ENCODE measurements around the gene PRDX5. TPM values are rescaled to one million over a fixed set of nuclear protein-coding genes. Genes with fewer than 3 reads are reported as not detected.

Gene PRDX5
- total RNA-seq (2014; rRNA removed; shearing (Covaris generic)) = 186 and 206 TPM in 2 replicates

GRCh38 chr11:64317961-64318765 is at the start of gene PRDX5:
Gene PRDX5 (plus strand): TSS chr11:64318121. CDS start chr11:64318216, 95 bp downstream.
- peak; percentile 96 for DNase-seq (ENCODE audit: low spot score)

- peak; percentile 58 for DNase-seq (ENCODE audit: low spot score)
Observed at GRCh38 chr11:64268893-64269539, 48.9 kb upstream of the PRDX5 start.

- peak; percentile 99 for DNase-seq (ENCODE audit: low spot score)
Observed at GRCh38 chr11:64269540-64270220, 48.2 kb upstream of the PRDX5 start.

- DNase-seq (ENCODE audit: low spot score) = no peak
Observed at GRCh38 chr11:64275031-64275800, 42.7 kb upstream of the PRDX5 start.

- DNase-seq (ENCODE audit: low spot score) = no peak
Observed at GRCh38 chr11:64275841-64276240, 42.1 kb upstream of the PRDX5 start.

- DNase-seq (ENCODE audit: low spot score) = peak; percentile 49
Observed at GRCh38 chr11:64276653-64277431, 41.1 kb upstream of the PRDX5 start.

- no peak for DNase-seq (ENCODE audit: low spot score)
Observed at GRCh38 chr11:64278576-64279190, 39.2 kb upstream of the PRDX5 start.

GRCh38 chr11:64281957-64282770 is 35.8 kb upstream of the PRDX5 start:
- no peak for DNase-seq (ENCODE audit: low spot score)

GRCh38 chr11:64283092-64283491 is 34.8 kb upstream of the PRDX5 start:
- DNase-seq (ENCODE audit: low spot score) = no peak

- DNase-seq (ENCODE audit: low spot score) = peak; percentile 83
Observed at GRCh38 chr11:64284048-64284961, 33.6 kb upstream of the PRDX5 start, which contains the start of gene BAD. Gene BAD (minus strand): TSS chr11:64284665. CDS start chr11:64284368, 297 bp downstream.

GRCh38 chr11:64284962-64285884 is 32.7 kb upstream of the PRDX5 start, which contains the start of gene GPR137:
Gene GPR137 (plus strand): TSS chr11:64285848. CDS start chr11:64286525, 677 bp downstream.
- DNase-seq (ENCODE audit: low spot score) = peak; percentile 56

- DNase-seq (ENCODE audit: low spot score) = no peak
Observed at GRCh38 chr11:64285885-64286800, 31.8 kb upstream of the PRDX5 start.

GRCh38 chr11:64286801-64287159 is 31.1 kb upstream of the PRDX5 start:
- DNase-seq (ENCODE audit: low spot score) = no peak

GRCh38 chr11:64287676-64288352 is 30.1 kb upstream of the PRDX5 start:
- no peak for DNase-seq (ENCODE audit: low spot score)

GRCh38 chr11:64288353-64288750 is 29.6 kb upstream of the PRDX5 start:
- no peak for DNase-seq (ENCODE audit: low spot score)
